ENCODE data around the gene NSD1. TPM values are rescaled to one million over a fixed set of nuclear protein-coding genes. Genes with fewer than 3 reads are reported as not detected.

The NSD1 gene
- polyA plus RNA-seq, 10 donors, result 35.1 to 49.7 (median 42.5) TPM

GRCh38 chr5:177306674-177307543, 173.3 kb downstream of the NSD1 start:
- no peak for DNase-seq

DNA sequence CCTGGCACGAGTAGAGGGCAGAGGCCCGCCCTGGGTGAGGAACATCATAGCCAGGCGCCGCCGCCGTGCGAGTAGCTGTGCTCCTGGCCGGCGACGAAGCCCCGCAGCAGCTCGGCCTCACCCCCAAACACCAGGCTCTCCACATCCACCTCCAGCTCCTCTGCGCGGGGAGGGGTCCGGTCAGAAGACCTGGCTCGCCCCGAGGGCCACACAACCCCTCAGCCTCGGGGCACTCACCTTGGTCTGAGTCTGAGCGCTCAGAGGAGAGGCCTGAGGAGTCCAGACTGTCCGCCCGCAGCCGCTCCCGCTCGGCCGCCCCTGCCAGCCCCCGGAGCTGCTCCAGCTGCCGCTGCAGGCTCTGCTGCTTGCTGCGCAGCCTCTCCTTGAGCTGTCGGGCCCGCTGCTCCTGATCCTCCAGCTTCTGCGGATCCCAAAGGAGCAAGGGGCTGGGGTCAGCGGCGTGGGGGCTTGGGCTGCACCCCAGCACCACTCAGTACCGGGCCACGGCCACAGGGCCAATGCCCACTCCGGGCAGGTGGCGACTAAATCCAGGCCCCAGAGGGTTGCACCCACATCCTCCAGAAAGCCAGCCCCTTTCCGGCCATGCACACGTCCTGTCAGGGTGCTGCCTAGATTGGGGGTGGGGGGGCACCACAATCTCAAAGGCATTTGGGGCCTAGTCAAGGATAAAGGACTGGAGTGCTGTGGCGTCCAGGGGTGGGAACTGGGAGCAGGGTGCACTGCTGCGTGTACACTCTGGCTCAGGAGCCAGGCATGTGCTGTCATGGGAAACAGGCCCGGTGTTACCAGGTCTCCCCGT, 174.2 kb downstream of the NSD1 start:
- no peak for DNase-seq

DNA sequence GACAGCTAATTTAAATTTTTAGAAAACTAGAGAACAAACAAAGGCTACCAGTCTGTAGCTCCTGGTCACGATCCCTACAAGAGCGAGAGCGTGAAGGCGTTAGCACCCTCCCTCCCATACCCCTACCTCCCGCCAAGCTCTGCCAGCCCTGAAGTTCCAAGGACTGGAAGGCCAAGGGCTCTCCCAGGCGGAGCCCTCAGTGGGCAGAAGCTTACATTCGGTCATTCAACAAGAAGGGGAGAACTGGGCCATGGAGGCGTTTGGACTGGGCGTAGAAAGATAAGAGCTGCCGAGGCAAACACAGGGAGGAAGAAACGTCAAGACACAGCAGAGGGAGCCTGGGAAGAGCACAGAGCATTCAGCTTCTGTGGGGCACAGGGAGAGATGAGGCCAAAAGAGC, 175.2 kb downstream of the NSD1 start:
- DNase-seq, result no peak

GRCh38 chr5:177309351-177310191, 176.0 kb downstream of the NSD1 start:
- peak; percentile 38 to 74 (median 65) for DNase-seq

DNA sequence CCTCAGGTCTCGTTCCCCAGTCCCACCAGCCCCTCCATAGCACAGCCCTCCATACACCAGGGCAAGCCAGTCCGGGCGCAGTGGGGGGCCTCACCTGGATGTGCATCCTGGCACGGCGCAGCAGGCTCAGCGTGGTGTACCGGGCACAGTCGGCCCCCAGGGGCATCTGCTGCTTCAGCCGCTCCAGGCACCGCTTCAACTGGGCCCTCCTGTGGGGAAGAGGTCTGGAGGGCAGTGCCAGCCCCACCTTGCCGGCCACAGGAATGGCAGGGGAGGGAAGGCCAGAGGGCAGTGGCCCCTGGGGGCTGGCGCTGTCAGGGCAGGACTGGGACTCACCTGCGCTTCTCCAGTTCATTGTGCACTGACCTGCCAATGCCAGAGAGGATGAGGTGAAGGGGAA, 176.8 kb downstream of the NSD1 start:
- no peak for DNase-seq

GRCh38 chr5:177310757-177311391, 177.3 kb downstream of the NSD1 start:
- peak in 1 of 3 donors; percentile 51 for DNase-seq

- DNase-seq, result no peak
These were observed 177.8 kb downstream of the NSD1 start for GRCh38 chr5:177311392-177311722.

- DNase-seq, result peak; percentile 93 to 97 (median 97)
These were observed 178.4 kb downstream of the NSD1 start, which contains the start of gene MXD3 for GRCh38 chr5:177311723-177312648. TSS of gene MXD3 (minus strand) at chr5:177311898. CDS start at chr5:177311830, 68 bp downstream.

- peak in 1 of 3 donors; percentile 71 for DNase-seq
These were observed 179.1 kb downstream of the NSD1 start for GRCh38 chr5:177312649-177313181.

- DNase-seq, result no peak
These were observed 180.1 kb downstream of the NSD1 start for GRCh38 chr5:177313561-177314259.

- no peak for DNase-seq
These were observed 181.1 kb downstream of the NSD1 start for GRCh38 chr5:177314376-177315342.

GRCh38 chr5:177315411-177315810, 181.8 kb downstream of the NSD1 start:
- DNase-seq, result no peak

GRCh38 chr5:177316005-177316404, 182.4 kb downstream of the NSD1 start:
- no peak for DNase-seq

DNA sequence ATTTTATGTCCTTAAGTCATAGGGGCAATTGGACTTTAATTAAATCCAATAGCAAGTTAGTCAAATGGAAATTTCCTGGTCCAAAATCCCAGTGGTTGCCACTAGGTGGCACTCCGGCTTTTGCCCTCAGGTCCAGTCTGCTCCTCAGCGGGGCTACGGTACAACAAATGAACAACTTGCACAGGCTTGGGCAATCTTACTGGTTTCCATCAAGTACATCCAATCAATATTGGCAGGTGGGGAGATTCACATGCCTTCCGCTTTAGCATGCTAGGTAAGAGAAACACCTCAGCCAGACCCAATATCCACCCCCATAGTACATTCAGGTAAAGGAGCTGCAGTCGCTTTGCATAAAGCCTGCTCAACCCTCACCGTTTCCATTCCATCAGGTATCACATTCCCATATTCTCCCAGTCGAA, 184.4 kb downstream of the NSD1 start:
- DNase-seq, result peak; percentile 43 to 75 (median 70)

DNA sequence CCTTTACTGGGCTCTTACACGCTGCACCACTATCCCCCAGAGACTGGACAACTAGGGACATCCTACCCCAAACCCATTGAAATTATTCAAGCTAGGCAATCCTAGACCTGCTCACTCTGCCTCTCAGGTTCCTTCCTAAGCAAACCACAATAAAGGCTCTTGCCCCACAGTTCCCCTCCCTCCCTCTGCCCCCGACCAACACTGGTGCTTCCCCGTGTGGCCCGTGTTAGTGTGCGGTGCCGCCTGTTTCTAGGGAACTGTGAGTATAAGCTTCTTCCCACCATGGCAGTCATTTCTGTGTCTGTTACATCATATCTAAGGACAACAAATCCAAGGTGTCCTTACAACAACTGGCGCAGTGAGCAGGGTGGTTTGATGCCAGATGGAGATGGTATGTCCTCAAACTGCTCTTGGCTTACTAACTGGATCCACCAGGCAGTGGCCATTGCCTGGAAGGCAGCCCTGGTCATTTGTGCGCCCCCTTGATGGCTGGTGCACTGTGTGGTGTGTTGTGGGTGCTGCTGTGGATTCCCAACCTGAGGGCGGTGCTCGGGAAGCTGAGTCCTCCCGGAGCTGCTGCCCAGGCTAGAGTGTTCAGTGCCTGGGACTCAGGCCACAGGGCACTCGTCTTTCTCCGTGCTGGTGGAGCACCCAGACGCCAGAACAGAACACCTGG, 186.5 kb downstream of the NSD1 start:
- DNase-seq, result no peak

- no peak for DNase-seq
These were observed 187.3 kb downstream of the NSD1 start for GRCh38 chr5:177320879-177321278.

GRCh38 chr5:177325868-177326381, 192.4 kb downstream of the NSD1 start:
- no peak for DNase-seq

All from muscle of back (tissue), 11 donors.